Muscle of back (tissue), 11 donors: ENCODE data around the gene SLFN11. TPM values are rescaled to one million over a fixed set of nuclear protein-coding genes. Genes with fewer than 3 reads are reported as not detected.
"Not testable (repeated sequence)": the region's sequence is repeated elsewhere in the genome, so short reads cannot be mapped to it uniquely, and the experiment has no call there.

Experiments
- DNase-seq, 3 donors: peaks; one replicate each; pipeline versions ENCODE4 v3.0.0 to v3.0.0-alpha.2; 2013
- polyA plus RNA-seq, 10 donors: library from polyadenylated mRNA; unstranded; fragments of 120-200 nt; gene quantifications; one replicate each; pipeline ENCODE4 v1.2.1, GENCODE V29; 2013; ENCODE audit not compliant: insufficient read length in 10 of 10

Gene SLFN11
- polyA plus RNA-seq, 10 donors = 7.5 to 19.9 (median 14.2) TPM

GRCh38 chr17:35309345-35309744 is 64.1 kb downstream of the SLFN11 start:
- not testable (repeated sequence) for DNase-seq

Other genes starting within 250 kb of the SLFN11 start
- gene NLE1, start 231.3 kb downstream of the SLFN11 start, polyA plus RNA-seq = 10 to 100 TPM; 10.1 to 17.9 (median 14.7) TPM
- gene UNC45B, start 225.8 kb downstream of the SLFN11 start, polyA plus RNA-seq = 100 to 1,000 TPM; 106 to 227 (median 184) TPM
- gene SLC35G3, start 179.2 kb downstream of the SLFN11 start, polyA plus RNA-seq = under 1 TPM; 0.15 to 0.58 (median 0.29) TPM
- gene SLFN5, start 130.5 kb downstream of the SLFN11 start, polyA plus RNA-seq = 10 to 100 TPM in 1 of 10 donors, 1 to 10 TPM in 9; 4.8 to 10.0 (median 5.8) TPM
- gene SLFN12, start 58.9 kb upstream of the SLFN11 start, polyA plus RNA-seq = 1 to 10 TPM; 4.6 to 9.1 (median 6.7) TPM
- gene SLFN13, start 75.1 kb upstream of the SLFN11 start, polyA plus RNA-seq = 1 to 10 TPM; 1.7 to 7.3 (median 4.2) TPM
- gene SLFN12L, start 164.1 kb upstream of the SLFN11 start, polyA plus RNA-seq = 1 to 10 TPM in 1 of 10 donors, under 1 TPM in 6, not detected in 3; 0.05 to 3.6 (median 0.32) TPM
- under 1 TPM in 9 of 10 donors, not detected in 1; 0.09 to 0.61 (median 0.23) TPM for gene SLFN14, start 187.2 kb upstream of the SLFN11 start, polyA plus RNA-seq
- gene PEX12, start 204.9 kb upstream of the SLFN11 start, polyA plus RNA-seq = 1 to 10 TPM; 7.1 to 9.2 (median 7.9) TPM
- 10 to 100 TPM; 72.0 to 89.4 (median 83.2) TPM for gene AP2B1, start 213.7 kb upstream of the SLFN11 start, polyA plus RNA-seq